SK-N-SH treated with all-trans-retinoic acid at 6 μM for 48 hours (cell line): Measurements from ENCODE around the gene SVIL.

ENCODE experiments used
- ATAC-seq: fragments of 200-7000 bp; cut with Tn5 transposase; 3 replicates; pipeline ENCODE4 v1.9.1; 2020; ENCODE audit warnings: mild to moderate bottlenecking, moderate library complexity
- ARNTL ChIP-seq: fragments of 450-650 bp; formaldehyde crosslinking; IDR thresholded peaks from 2 replicates; pipeline ENCODE4 v1.5.0; 2020; ENCODE audit warnings: low read depth, mild to moderate bottlenecking, moderate library complexity, borderline replicate concordance
- BACH2 ChIP-seq: fragments of 250-450 bp; sonication (Bioruptor Pico); IDR thresholded peaks from 2 replicates; pipeline ENCODE4 v1.9.0; 2021; ENCODE audit warnings: mild to moderate bottlenecking, borderline replicate concordance
- CREB5 ChIP-seq: fragments of 250-450 bp; sonication (Bioruptor Pico); IDR thresholded peaks from 2 replicates; pipeline ENCODE4 v1.5.1; 2020; ENCODE audit warnings: low read depth, mild to moderate bottlenecking, moderate library complexity
- CSDC2 ChIP-seq: fragments of 250-450 bp; sonication (Bioruptor Pico); IDR thresholded peaks from 2 replicates; pipeline ENCODE4 v1.5.0; 2020; ENCODE audit warnings: mild to moderate bottlenecking, moderate library complexity
- CSRNP3 ChIP-seq: fragments of 250-450 bp; sonication (Bioruptor Pico); IDR thresholded peaks from 2 replicates; pipeline ENCODE4 v1.5.1; 2021; ENCODE audit warnings: mild to moderate bottlenecking, moderate library complexity
- ESRRG ChIP-seq: fragments of 250-450 bp; sonication (Bioruptor Pico); IDR thresholded peaks from 2 replicates; pipeline ENCODE4 v1.6.1; 2021; ENCODE audit warnings: mild to moderate bottlenecking
- GLIS3 ChIP-seq: fragments of 250-450 bp; sonication (Bioruptor Pico); IDR thresholded peaks from 2 replicates; pipeline ENCODE4 v1.5.0; 2020; ENCODE audit warnings: mild to moderate bottlenecking, moderate library complexity
- ISL1 ChIP-seq: fragments of 250-450 bp; sonication (Bioruptor Pico); IDR thresholded peaks from 2 replicates; pipeline ENCODE4 v2.1.2; 2022; ENCODE audit warnings: mild to moderate bottlenecking, moderate library complexity
- OSR1 ChIP-seq: fragments of 250-450 bp; sonication (Bioruptor Pico); IDR thresholded peaks from 2 replicates; pipeline ENCODE4 v1.8.0; 2022; ENCODE audit warnings: moderate library complexity, mild to moderate bottlenecking, inconsistent platforms
- PATZ1 ChIP-seq: fragments of 250-450 bp; sonication (Bioruptor Pico); IDR thresholded peaks from 2 replicates; pipeline ENCODE4 v1.8.0; 2020; ENCODE audit warnings: mild to moderate bottlenecking, moderate library complexity, borderline replicate concordance
- POU6F1 ChIP-seq: fragments of 250-450 bp; sonication (Bioruptor Pico); IDR thresholded peaks from 2 replicates; pipeline ENCODE4 v1.8.0; 2021; ENCODE audit warnings: low read depth, mild to moderate bottlenecking, moderate library complexity, borderline replicate concordance
- PPARA ChIP-seq: fragments of 250-450 bp; sonication (Bioruptor Pico); IDR thresholded peaks from 2 replicates; pipeline ENCODE4 v1.5.0; 2020; ENCODE audit warnings: mild to moderate bottlenecking, borderline replicate concordance
- RARB ChIP-seq: fragments of 250-450 bp; sonication (Bioruptor Pico); IDR thresholded peaks from 2 replicates; pipeline ENCODE4 v1.8.0; 2021; ENCODE audit warnings: mild to moderate bottlenecking, moderate library complexity
- SNAI2 ChIP-seq: fragments of 250-450 bp; sonication (Bioruptor Pico); IDR thresholded peaks from 2 replicates; pipeline ENCODE4 v1.5.0; 2020; ENCODE audit warnings: mild to moderate bottlenecking, moderate library complexity
- TCF4 ChIP-seq: fragments of 250-450 bp; sonication (Bioruptor Pico); IDR thresholded peaks from 2 replicates; pipeline ENCODE4 v1.8.0; 2021; ENCODE audit warnings: mild to moderate bottlenecking, moderate library complexity, borderline replicate concordance
- TOX ChIP-seq: fragments of 250-450 bp; sonication (Bioruptor Pico); IDR thresholded peaks from 2 replicates; pipeline ENCODE4 v1.8.0; 2021; ENCODE audit warnings: mild to moderate bottlenecking, moderate library complexity, borderline replicate concordance
- TSHZ2 ChIP-seq: fragments of 250-450 bp; sonication (Bioruptor Pico); IDR thresholded peaks from 2 replicates; pipeline ENCODE4 v1.5.0; 2020; ENCODE audit warnings: mild to moderate bottlenecking, moderate library complexity
- ZC3H10 ChIP-seq: fragments of 250-450 bp; sonication (Bioruptor Pico); IDR thresholded peaks from 2 replicates; pipeline ENCODE4 v1.5.1; 2021; ENCODE audit warnings: mild to moderate bottlenecking, moderate library complexity
- ZFP3 ChIP-seq: fragments of 250-450 bp; sonication (Bioruptor Pico); IDR thresholded peaks from 2 replicates; pipeline ENCODE4 v1.5.0; 2020; ENCODE audit warnings: mild to moderate bottlenecking, moderate library complexity
- ZNF565 ChIP-seq: fragments of 450-650 bp; formaldehyde crosslinking; conservative IDR thresholded peaks from 2 replicates; pipeline ENCODE4 v1.5.0; 2020; ENCODE audit warnings: low read depth, mild to moderate bottlenecking, moderate library complexity
- ZNF70 ChIP-seq: fragments of 450-650 bp; formaldehyde crosslinking; IDR thresholded peaks from 2 replicates; pipeline ENCODE4 v1.5.0; 2020; ENCODE audit warnings: mild to moderate bottlenecking, moderate library complexity

The SVIL gene

GRCh38 chr10:29473087-29473356 lies 161.7 kb downstream of the SVIL start:
- TF ChIP-seq SNAI2 (no peak), ZFP3 (CRISPR knock-in tag) (no peak), RARB (CRISPR knock-in tag) (no peak), BACH2 (CRISPR knock-in tag) (no peak), CREB5 (CRISPR knock-in tag) (no peak), TCF4 (CRISPR knock-in tag) (no peak), ISL1 (CRISPR knock-in tag) (no peak), POU6F1 (CRISPR knock-in tag) (no peak), TOX (CRISPR knock-in tag) (no peak), ZC3H10 (CRISPR knock-in tag) (no peak), ZNF70 (CRISPR knock-in tag) (no peak), GLIS3 (CRISPR knock-in tag) (no peak), CSRNP3 (CRISPR knock-in tag) (no peak), CSDC2 (CRISPR knock-in tag) (no peak)
- no peak for ATAC-seq

- no peak for ATAC-seq
- TF ChIP-seq CREB5 (CRISPR knock-in tag) = no peak
- TF ChIP-seq BACH2 (CRISPR knock-in tag) = no peak
- no peak for TF ChIP-seq ZNF70 (CRISPR knock-in tag)
- TF ChIP-seq TSHZ2 (CRISPR knock-in tag) = no peak
- no peak for TF ChIP-seq PPARA (CRISPR knock-in tag)
- TF ChIP-seq ZNF565 (CRISPR knock-in tag) = no peak
Observed at GRCh38 chr10:29472301-29473086, 162.3 kb downstream of the SVIL start.

GRCh38 chr10:29471544-29471859 lies 163.3 kb downstream of the SVIL start:
- ATAC-seq = peak; percentile 87
- TF ChIP-seq OSR1 (CRISPR knock-in tag) (no peak), ZC3H10 (CRISPR knock-in tag) (peak; percentile 32; the same call in 1 of the 2 replicates), ARNTL (CRISPR knock-in tag) (no peak), CSRNP3 (CRISPR knock-in tag) (no peak), PATZ1 (CRISPR knock-in tag) (no peak), ESRRG (CRISPR knock-in tag) (no peak), CREB5 (CRISPR knock-in tag) (no peak), GLIS3 (CRISPR knock-in tag) (no peak), TSHZ2 (CRISPR knock-in tag) (no peak)
